Natural killer cell treated with Interleukin-12 subunit alpha and Interleukin-12 subunit beta and Interleukin-15 and Interleukin-18, amount 100 ng/mL, for 72 hours (primary cell): ENCODE measurements around the gene RASGRF2. TPM values are rescaled to one million over a fixed set of nuclear protein-coding genes. Genes with fewer than 3 reads are reported as not detected.
"Not testable (repeated sequence)": the region's sequence is repeated elsewhere in the genome, so short reads cannot be mapped to it uniquely, and the experiment has no call there.

Source experiments
- ATAC-seq, 2 donors: fragments of 150-1000 bp; cut with Tn5 transposase in 1 of 2; sonication (Bioruptor Pico), chemical (Tn5 transposase) in 1 of 2; 2 replicates each; pipeline ENCODE4 v1.10.0; 2021
- DNase-seq: peaks from one replicate; pipeline ENCODE4 v3.0.0; 2022; ENCODE audit warnings: low spot score
- H3K27ac Mint-ChIP-seq, 2 donors: 1 replicate in 1 of 2; 2 replicates in 1 of 2; pipeline ENCODE4 v1.8.0; 2022; ENCODE audit warnings: mixed read lengths in 2 of 2, mild to moderate bottlenecking in 1 of 2, moderate library complexity in 1 of 2
- H3K27me3 Mint-ChIP-seq, 2 donors: 1 replicate in 1 of 2; 2 replicates in 1 of 2; pipeline ENCODE4 v1.8.0; 2022; ENCODE audit warnings: mixed read lengths in 2 of 2
- H3K36me3 Mint-ChIP-seq: one replicate; pipeline ENCODE4 v1.8.0; 2022; ENCODE audit warnings: mixed read lengths
- H3K4me1 Mint-ChIP-seq, 2 donors: 1 replicate in 1 of 2; 2 replicates in 1 of 2; pipeline ENCODE4 v1.8.0; 2022; ENCODE audit warnings: low read depth in 2 of 2, mixed read lengths in 2 of 2, mild to moderate bottlenecking in 1 of 2
- H3K4me3 Mint-ChIP-seq: one replicate; pipeline ENCODE4 v1.8.0; 2022; ENCODE audit warnings: mixed read lengths
- H3K9me3 Mint-ChIP-seq: 2 replicates; pipeline ENCODE4 v1.8.0; 2022; ENCODE audit warnings: mixed read lengths
- total RNA-seq, 2 donors: library from RNA; stranded (reverse); gene quantifications; one replicate each; pipeline ENCODE4 v1.2.3, GENCODE V29; 2022

RASGRF2 gene
- total RNA-seq, 2 donors from 2014 or later, result 2.3 to 6.7 TPM

- ATAC-seq, result no peak
- Mint-ChIP-seq H3K36me3 (no peaks in the 10 kb centered on the region), H3K27ac (no peak overlapping the region), H3K9me3 (no peaks in the 10 kb centered on the region), H3K4me1 (no peaks in the 10 kb centered on the region), H3K4me3 (no peak overlapping the region), H3K27me3 (peaks cover 0 to 4% of the 10 kb centered on the region in 2 donors)
- DNase-seq, result no peak
Measured at GRCh38 chr5:81097713-81098112, 137.6 kb downstream of the RASGRF2 start.

- Mint-ChIP-seq H3K4me3 (no peak overlapping the region), H3K27me3 (peaks cover 0 to 3% of the 10 kb centered on the region in 2 donors), H3K36me3 (no peaks in the 10 kb centered on the region), H3K9me3 (no peaks in the 10 kb centered on the region), H3K27ac (peak overlapping the region in 1 of 2 donors; percentile 35), H3K4me1 (peaks cover 18% of the 10 kb centered on the region in 2 donors)
- ATAC-seq (peak; percentile 27 to 55), DNase-seq (no peak)
Measured at GRCh38 chr5:81105261-81105877, 145.2 kb downstream of the RASGRF2 start.

GRCh38 chr5:81115261-81115660 lies 155.1 kb downstream of the RASGRF2 start:
- Mint-ChIP-seq H3K27me3 (peaks cover 9 to 24% of the 10 kb centered on the region in 2 donors), H3K9me3 (no peaks in the 10 kb centered on the region), H3K4me1 (no peaks in the 10 kb centered on the region), H3K4me3 (no peak overlapping the region), H3K27ac (no peak overlapping the region), H3K36me3 (no peaks in the 10 kb centered on the region)
- DNase-seq, result no peak
- ATAC-seq, result no peak

- no peaks in the 10 kb centered on the region for H3K36me3 Mint-ChIP-seq
- H3K9me3 Mint-ChIP-seq, result no peaks in the 10 kb centered on the region
- no peaks in the 10 kb centered on the region for H3K4me1 Mint-ChIP-seq
- ATAC-seq, result no peak
- DNase-seq, result no peak
- no peak overlapping the region for H3K4me3 Mint-ChIP-seq
- H3K27me3 Mint-ChIP-seq, result peaks cover 9 to 31% of the 10 kb centered on the region in 2 donors
- no peak overlapping the region for H3K27ac Mint-ChIP-seq
Measured at GRCh38 chr5:81117566-81117965, 157.4 kb downstream of the RASGRF2 start.

GRCh38 chr5:81121273-81121672 lies 161.1 kb downstream of the RASGRF2 start:
- ATAC-seq (no peak), DNase-seq (no peak)
- Mint-ChIP-seq H3K4me3 (no peak overlapping the region), H3K36me3 (no peaks in the 10 kb centered on the region), H3K9me3 (no peaks in the 10 kb centered on the region), H3K27ac (no peak overlapping the region), H3K4me1 (no peaks in the 10 kb centered on the region), H3K27me3 (peaks cover 2 to 13% of the 10 kb centered on the region in 2 donors)

GRCh38 chr5:81121836-81122630 lies 161.9 kb downstream of the RASGRF2 start:
- no peak for ATAC-seq
- no peaks in the 10 kb centered on the region for H3K9me3 Mint-ChIP-seq
- peaks cover 3 to 8% of the 10 kb centered on the region in 2 donors for H3K27me3 Mint-ChIP-seq
- DNase-seq, result no peak
- H3K36me3 Mint-ChIP-seq, result no peaks in the 10 kb centered on the region
- no peaks in the 10 kb centered on the region for H3K4me1 Mint-ChIP-seq
- no peak overlapping the region for H3K4me3 Mint-ChIP-seq
- H3K27ac Mint-ChIP-seq, result no peak overlapping the region

GRCh38 chr5:81124689-81125088 lies 164.5 kb downstream of the RASGRF2 start:
- not testable (repeated sequence) for DNase-seq, H3K4me1 Mint-ChIP-seq, ATAC-seq, H3K4me3 Mint-ChIP-seq, H3K27me3 Mint-ChIP-seq, H3K9me3 Mint-ChIP-seq, H3K36me3 Mint-ChIP-seq, H3K27ac Mint-ChIP-seq

- Mint-ChIP-seq H3K27me3 (peaks cover 8 to 12% of the 10 kb centered on the region in 2 donors), H3K4me3 (no peak overlapping the region), H3K9me3 (no peaks in the 10 kb centered on the region), H3K36me3 (no peaks in the 10 kb centered on the region), H3K4me1 (no peaks in the 10 kb centered on the region), H3K27ac (no peak overlapping the region)
- DNase-seq (no peak), ATAC-seq (no peak)
Measured at GRCh38 chr5:81125959-81126358, 165.8 kb downstream of the RASGRF2 start.

- no peaks in the 10 kb centered on the region for H3K9me3 Mint-ChIP-seq
- H3K4me3 Mint-ChIP-seq, result no peak overlapping the region
- no peak for ATAC-seq
- no peaks in the 10 kb centered on the region for H3K36me3 Mint-ChIP-seq
- no peaks in the 10 kb centered on the region for H3K4me1 Mint-ChIP-seq
- no peak overlapping the region for H3K27ac Mint-ChIP-seq
- no peak for DNase-seq
- peaks cover 0 to 12% of the 10 kb centered on the region in 2 donors for H3K27me3 Mint-ChIP-seq
Measured at GRCh38 chr5:81128416-81128815, 168.3 kb downstream of the RASGRF2 start.

- ATAC-seq (no peak), DNase-seq (no peak)
- H3K36me3 Mint-ChIP-seq, result no peaks in the 10 kb centered on the region
- no peak overlapping the region for H3K27ac Mint-ChIP-seq
- peaks cover 0 to 9% of the 10 kb centered on the region in 2 donors for H3K27me3 Mint-ChIP-seq
- H3K4me3 Mint-ChIP-seq, result no peak overlapping the region
- H3K9me3 Mint-ChIP-seq, result peaks cover 5% of the 10 kb centered on the region
- no peaks in the 10 kb centered on the region for H3K4me1 Mint-ChIP-seq
Measured at GRCh38 chr5:81132381-81132780, 172.2 kb downstream of the RASGRF2 start.

- ATAC-seq (no peak), DNase-seq (no peak)
- H3K9me3 Mint-ChIP-seq, result peaks cover 5% of the 10 kb centered on the region
- H3K4me1 Mint-ChIP-seq, result no peaks in the 10 kb centered on the region
- no peak overlapping the region for H3K4me3 Mint-ChIP-seq
- peaks cover 0 to 6% of the 10 kb centered on the region in 2 donors for H3K27me3 Mint-ChIP-seq
- H3K36me3 Mint-ChIP-seq, result no peaks in the 10 kb centered on the region
- H3K27ac Mint-ChIP-seq, result no peak overlapping the region
Measured at GRCh38 chr5:81134066-81134465, 173.9 kb downstream of the RASGRF2 start.

GRCh38 chr5:81134566-81134965 lies 174.4 kb downstream of the RASGRF2 start:
- ATAC-seq, result no peak

GRCh38 chr5:81136557-81136956 lies 176.4 kb downstream of the RASGRF2 start:
- ATAC-seq (no peak), DNase-seq (no peak)
- H3K27ac Mint-ChIP-seq, result no peak overlapping the region
- H3K36me3 Mint-ChIP-seq, result no peaks in the 10 kb centered on the region
- H3K27me3 Mint-ChIP-seq, result no peaks in the 10 kb centered on the region
- no peaks in the 10 kb centered on the region for H3K4me1 Mint-ChIP-seq
- peaks cover 5% of the 10 kb centered on the region for H3K9me3 Mint-ChIP-seq
- no peak overlapping the region for H3K4me3 Mint-ChIP-seq

More at GRCh38 chr5:81134566-81134965, 174.4 kb downstream of the RASGRF2 start:
- Mint-ChIP-seq H3K9me3 (peaks cover 5% of the 10 kb centered on the region), H3K27me3 (peaks cover 0 to 6% of the 10 kb centered on the region in 2 donors), H3K27ac (no peak overlapping the region), H3K4me1 (no peaks in the 10 kb centered on the region), H3K36me3 (no peaks in the 10 kb centered on the region), H3K4me3 (no peak overlapping the region)
- no peak for DNase-seq

- H3K36me3 Mint-ChIP-seq, result no peaks in the 10 kb centered on the region
- no peaks in the 10 kb centered on the region for H3K4me1 Mint-ChIP-seq
- peaks cover 5% of the 10 kb centered on the region for H3K9me3 Mint-ChIP-seq
- H3K27ac Mint-ChIP-seq, result no peak overlapping the region
- H3K4me3 Mint-ChIP-seq, result no peak overlapping the region
- no peaks in the 10 kb centered on the region for H3K27me3 Mint-ChIP-seq
- DNase-seq, result no peak
- ATAC-seq, result no peak
Measured at GRCh38 chr5:81137833-81138232, 177.7 kb downstream of the RASGRF2 start.
